HG03575 (cell line): ENCODE data around the gene CCDC127.
"Not testable (repeated sequence)": the region's sequence is repeated elsewhere in the genome, so short reads cannot be mapped to it uniquely, and the experiment has no call there.

Source experiments
- ATAC-seq: cut with Tn5 transposase; IDR thresholded peaks from one replicate; pipeline ENCODE4 v1.9.1; 2021; ENCODE audit not compliant: unreplicated experiment, insufficient number of reproducible peaks, low FRiP score; ENCODE audit errors: extremely low read depth

Gene CCDC127

DNA sequence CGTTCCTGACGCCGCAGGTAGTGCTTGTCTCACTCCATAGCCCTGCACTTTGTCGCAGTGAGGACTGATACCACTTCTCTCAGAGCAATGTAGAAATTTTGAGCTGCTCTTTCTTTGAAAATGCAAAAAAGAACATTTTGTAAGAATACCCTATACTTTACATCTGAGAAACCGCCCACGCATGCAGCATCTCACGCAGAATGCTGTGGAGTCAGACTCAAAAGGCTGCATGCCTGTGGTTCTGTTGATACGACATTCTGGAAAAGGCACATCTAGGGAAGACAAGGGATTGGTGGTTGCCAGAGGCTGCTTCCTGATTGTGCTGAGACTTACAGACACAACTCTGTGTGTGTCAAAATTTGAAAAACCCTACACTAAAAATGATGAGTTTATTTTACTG, 20.0 kb upstream of the CCDC127 start:
- not testable (repeated sequence) for ATAC-seq

GRCh38 chr5:235527-235926, 17.6 kb upstream of the CCDC127 start:
- not testable (repeated sequence) for ATAC-seq

DNA sequence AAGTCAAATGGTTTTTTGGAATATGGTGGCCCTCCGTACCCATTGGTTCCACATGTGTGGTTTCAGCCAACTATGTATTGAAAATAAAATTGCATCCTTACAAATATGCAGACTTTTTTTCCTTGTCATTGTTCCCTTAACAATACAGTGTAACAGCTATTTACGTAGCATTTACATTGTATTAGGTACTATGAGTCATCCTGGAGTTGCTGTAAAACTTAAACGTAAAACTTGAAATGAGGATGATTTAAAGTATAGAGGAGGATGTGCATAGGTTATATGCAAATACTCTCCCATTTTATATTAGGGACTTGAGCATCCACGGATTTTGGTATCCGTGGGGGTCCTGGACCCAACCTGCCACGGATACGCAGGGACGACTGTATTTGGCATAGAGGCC, 16.5 kb upstream of the CCDC127 start:
- no peak for ATAC-seq

- ATAC-seq: not testable (repeated sequence)
These were observed 15.5 kb upstream of the CCDC127 start for GRCh38 chr5:233426-233825.

- no peak for ATAC-seq
These were observed 13.7 kb upstream of the CCDC127 start for GRCh38 chr5:231661-232060.

DNA sequence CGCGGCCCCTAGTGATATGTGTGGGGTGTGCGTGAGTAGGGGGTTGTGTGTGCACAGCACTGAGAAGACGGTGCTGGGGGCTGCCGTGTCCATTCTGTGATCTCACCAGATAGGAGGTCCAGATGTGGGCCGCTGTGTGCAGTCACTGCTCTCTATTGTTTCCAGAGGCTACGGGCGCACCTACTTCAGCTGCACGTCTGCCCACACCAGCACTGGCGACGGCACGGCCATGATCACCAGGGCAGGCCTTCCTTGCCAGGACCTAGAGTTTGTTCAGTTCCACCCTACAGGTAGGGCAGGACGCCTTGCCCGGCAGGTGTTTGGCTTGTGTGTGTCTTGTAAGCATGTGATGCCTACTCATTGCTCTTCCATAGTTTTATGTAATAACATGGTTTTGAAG, 12.8 kb upstream of the CCDC127 start:
- no peak for ATAC-seq

GRCh38 chr5:228886-229285, 10.9 kb upstream of the CCDC127 start:
- no peak for ATAC-seq

GRCh38 chr5:227375-227774, 9.4 kb upstream of the CCDC127 start:
- ATAC-seq: not testable (repeated sequence)

DNA sequence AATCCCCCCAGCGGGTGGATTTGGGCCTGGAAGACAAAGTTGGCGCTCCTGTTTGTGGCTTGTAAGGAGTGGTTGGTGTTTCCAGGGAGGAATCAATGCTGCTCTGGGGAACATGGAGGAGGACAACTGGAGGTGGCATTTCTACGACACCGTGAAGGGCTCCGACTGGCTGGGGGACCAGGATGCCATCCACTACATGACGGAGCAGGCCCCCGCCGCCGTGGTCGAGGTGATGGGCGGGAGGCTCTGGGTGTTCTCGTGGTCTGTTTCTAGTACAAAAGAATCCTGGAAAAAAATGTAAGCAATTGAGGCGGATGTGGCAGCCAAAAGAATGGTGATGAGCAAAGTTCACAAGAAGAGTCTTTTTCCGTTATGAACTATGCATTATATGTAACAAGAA, 7.4 kb upstream of the CCDC127 start:
- no peak for ATAC-seq

DNA sequence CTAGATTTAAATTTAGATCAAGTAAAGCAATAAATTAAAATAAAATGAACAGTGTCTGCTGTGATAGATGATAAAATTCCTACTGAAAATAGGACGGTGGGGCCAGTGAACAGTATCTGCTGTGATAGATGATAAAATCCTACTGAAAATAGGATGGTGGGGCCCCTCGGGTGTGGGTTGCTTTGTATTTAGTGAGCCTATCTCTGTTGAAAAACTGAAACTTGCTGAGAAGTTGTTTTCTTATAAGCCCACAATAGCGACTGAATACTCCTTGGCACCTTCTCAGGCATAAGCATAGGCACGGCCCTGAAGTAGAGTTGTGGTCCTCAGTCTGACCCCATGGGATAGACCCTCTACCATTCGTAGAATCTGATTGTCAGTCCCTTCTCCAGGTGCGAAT, 5.8 kb upstream of the CCDC127 start:
- ATAC-seq: no peak

DNA sequence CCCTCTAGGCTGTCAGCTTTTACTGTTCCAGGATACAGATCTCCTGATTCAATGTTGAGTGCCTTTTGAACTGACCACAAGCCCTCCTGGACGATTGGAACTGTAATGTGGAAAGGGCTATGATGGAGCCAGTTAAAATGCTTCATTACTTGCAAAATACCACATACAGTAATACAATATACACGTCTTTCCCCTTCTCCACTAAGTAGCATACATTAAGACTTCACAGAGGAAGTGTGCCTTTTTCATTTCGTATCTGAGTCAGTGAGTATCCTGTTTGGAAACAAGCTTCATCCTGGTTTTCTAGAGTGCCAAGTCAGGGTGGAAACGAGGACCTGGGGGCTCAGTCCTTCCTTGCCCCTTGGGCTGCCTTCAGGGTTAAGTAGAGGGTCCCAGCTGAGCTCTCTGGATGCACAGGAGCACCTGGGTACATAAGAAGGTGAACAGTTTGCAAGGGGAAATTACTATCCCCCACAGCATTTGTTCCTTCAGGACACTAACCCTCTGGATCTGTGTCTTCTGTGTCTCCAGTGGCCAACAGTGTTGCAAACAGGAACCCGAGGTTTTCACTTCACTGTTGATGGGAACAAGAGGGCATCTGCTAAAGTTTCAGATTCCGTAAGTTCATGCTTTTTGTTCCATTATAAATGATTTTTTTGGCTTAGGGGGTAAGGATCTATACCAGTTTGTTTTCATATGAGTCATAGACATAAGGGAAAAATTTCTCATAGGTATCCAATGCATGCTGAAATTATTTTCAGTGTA, 5.2 kb upstream of the CCDC127 start:
- ATAC-seq: not testable (repeated sequence)

- no peak for ATAC-seq
These were observed 2.0 kb upstream of the CCDC127 start for GRCh38 chr5:219991-220390.

DNA sequence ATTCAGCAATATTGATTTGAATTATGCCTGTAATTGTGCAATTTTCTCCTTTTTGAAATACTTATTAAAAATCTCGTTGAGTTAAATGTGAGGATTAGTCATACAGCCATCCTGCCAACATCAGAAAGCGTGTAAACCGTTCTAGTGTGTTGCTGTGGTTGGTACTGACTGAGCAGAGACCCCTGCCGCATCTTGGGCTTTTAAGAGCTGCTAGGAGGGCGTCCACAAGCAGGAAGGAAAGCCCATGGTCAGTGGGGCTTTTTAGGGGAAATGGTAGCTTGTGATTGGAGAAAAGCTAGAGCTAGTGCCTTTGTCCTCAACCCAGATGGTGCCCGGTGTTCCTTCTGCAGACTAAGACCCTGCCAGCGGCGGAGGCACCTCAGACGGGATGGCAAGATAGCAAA, 1.5 kb upstream of the CCDC127 start:
- no peak for ATAC-seq

DNA sequence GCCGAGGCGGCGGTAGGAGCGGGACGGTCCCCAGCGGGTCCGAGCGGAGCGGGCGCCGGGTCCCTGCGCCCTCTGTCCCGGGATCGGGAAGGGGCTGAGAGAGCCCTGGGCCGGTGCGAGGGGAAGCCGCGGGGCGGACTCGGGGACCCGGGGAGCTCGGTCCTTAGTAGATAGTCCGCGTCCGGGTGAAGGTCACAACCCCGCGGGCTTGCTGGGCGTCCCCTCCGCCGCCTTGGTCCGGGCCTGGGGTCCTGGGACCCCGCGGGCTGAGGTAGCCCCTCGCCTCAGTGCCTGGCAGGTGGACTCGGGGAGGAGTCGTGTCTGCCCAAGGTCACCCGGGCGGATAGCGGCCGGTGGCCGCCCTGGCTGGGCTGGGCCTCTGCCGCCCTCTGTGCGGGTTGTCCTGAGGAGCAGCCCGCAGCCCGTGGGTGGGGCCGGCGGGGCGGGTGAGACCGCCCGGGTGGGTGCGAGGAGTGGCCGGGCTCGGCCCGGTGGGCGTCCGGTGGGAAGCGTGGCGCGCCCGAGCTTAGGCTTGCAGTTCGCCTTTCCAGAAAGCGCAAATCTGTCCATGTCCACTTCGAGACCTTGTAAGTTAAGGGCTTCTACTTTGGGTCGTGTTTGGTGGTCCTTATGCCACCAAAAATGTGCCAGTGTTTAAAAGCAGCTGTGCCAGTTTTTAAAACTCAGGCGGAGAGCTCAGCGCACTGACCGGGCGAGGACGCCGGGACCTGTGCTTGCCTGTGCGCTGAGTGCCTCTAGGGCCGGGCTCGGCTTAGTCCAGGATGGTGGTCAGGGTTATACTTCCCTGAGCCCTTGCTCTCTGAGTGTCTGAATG, 721 bp upstream of the CCDC127 start:
- no peak for ATAC-seq

- ATAC-seq: not testable (repeated sequence)
These were observed 1.9 kb downstream of the CCDC127 start for GRCh38 chr5:216076-216475.

DNA sequence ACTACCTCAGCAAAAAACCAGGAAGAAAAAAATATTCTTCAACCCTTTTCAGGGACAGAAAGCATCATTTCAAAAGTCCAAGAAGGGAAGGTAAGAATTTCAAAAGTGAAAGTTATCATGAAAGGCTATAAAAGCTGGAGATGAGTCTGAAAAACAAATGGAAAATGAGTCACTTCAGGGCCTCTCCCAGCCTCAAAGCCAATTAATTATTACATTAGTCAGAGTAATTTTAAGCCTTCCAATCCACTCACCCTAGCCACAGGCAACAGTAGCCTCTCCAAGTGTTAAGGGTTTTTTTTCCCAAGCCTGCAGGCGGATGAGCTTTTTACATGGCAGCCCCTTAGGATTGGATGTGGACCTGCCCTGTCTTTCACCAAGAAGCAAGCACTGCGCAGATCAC, 2.7 kb downstream of the CCDC127 start:
- not testable (repeated sequence) for ATAC-seq

- ATAC-seq: no peak
These were observed 4.1 kb downstream of the CCDC127 start for GRCh38 chr5:213803-214395.

DNA sequence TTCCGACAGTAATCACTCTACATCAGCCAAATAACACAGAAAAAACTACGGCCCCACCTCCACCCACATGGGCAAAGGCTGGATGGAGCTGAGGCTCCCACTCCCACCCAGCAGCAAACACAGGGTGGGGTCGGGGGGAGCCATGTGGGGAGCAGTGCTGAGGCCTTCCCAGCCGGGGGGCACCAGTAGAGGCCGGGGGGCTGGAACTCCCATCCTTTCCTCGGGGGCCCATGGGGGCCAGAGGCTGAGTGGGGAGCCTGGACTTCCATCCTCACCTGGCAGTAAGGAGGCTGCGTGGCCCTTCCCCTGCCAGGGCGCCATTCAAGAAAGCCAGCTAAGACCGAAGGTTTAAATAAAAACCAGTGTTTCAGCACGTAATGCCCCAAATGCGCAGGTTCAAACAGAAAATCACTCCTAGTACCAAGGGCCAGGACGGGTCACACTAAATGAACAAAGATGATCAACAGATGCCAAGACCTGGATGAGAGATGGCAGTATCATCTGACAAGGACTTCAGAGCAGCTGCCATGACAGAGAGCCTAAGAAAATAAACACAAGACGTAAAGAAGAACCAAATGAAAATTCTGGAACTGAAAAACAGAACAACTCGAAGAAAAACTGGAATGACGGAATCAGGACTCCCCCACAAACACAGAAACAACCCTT, 9.4 kb downstream of the CCDC127 start:
- ATAC-seq: no peak

DNA sequence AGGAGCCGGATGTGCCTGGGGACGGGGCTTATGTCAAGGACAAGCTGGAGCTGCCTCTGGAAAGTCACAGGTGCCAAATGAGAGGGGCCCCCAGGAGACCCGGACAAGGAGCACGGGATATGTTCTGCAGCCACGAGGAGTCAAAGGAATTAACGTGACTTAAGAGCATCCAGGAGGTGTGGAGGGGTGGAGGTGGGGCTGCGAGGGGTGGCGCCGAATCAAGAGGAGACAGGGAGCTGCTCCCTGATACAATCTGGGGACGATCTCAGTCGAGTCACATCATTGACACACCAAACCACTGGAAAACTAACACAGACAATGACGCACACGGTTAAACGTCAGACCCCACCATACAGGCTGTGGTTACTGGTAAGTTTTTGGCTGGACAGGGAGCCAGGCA, 10.4 kb downstream of the CCDC127 start:
- no peak for ATAC-seq
